ENCODE data around the gene CALM1. TPM values are rescaled to one million over a fixed set of nuclear protein-coding genes. Genes with fewer than 3 reads are reported as not detected.

Gene CALM1
- total and polyA plus RNA-seq, 10 of the 15 experiments (the other 5 are each of a cell fraction or from before 2014, with no cell fraction given), result 110 to 729 (median 261) TPM

DNA sequence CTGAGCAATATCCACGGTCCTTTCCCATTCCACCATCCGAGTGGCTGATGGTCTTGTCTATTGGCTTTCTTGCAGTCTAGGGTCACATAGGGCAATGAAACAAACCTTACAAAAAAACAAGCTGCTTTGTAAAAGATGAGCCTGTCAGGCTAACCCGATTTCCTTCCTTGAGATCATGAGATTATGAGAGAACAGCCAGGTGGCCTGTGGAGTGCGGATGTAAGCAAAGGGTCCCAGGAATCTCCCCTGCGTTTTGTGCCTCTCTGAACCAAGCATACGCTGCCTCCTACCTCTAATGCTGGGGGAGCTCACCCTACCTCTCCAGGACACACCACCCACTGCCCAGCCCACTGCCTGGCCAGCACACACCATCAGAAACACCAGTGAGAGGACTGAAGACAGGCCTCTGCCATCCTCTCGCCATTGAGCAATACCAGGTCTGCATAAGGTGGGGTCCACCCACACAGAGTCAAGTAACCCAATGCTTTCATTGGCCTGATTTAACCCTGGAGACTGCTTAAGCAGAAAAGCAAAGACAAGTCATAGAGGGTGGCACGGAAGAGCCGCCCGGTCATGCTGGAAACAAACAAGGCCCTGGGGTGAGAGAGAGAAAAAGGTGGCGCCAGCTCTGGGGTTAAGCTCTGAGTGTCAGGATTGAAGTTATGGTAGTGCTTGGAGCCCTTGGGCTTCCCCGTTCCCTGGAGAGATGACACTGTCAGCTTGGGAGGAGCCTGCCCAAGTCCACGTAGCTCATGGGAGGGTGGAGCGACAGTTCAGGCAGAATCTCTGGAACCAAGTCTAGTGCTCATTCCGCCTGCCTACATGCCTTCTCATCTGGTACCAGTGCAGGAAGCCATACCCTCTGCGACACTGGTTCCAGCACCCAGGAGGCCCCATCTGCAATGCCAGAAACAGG is 46.6 kb downstream of the CALM1 start:
- 29% methylated on average over 16 of the region's 16 CpGs for WGBS (ENCODE audit: insufficient coverage, insufficient replicate concordance, low lambda C conversion rate, missing lambda C conversion rate)
- ChIA-PET POLR2A (no interaction called here), RAD21 (ENCODE audit: unreplicated experiment) (no interaction called here), CTCF (no interaction called here), SMC1A (ENCODE audit: uncharacterized antibody, unreplicated experiment) (interaction anchor here (1.0 kb wide), 1 partner anchor 27 kb away, joined by 3 read pairs; no protein-coding TSS in a partner anchor)
- no peaks in the 10 kb centered on the region; a peak in 1 of 4 replicates for H3K36me3 ChIP-seq (ENCODE audit: control insufficient read depth in 2 of 2, insufficient read depth in 2 of 2, low read length in 1 of 2)
- DNase-seq (ENCODE audit: low read depth, low spot score) (no peak), FAIRE-seq (no peak), ATAC-seq (no peak)
- H4K20me1 ChIP-seq (ENCODE audit: control insufficient read depth, insufficient read depth), result no peaks in the 10 kb centered on the region
- H3K4me3 ChIP-seq, result no peak overlapping the region
- BruUV-seq (replicated peaks), result no TSS peak
- no peaks in the 10 kb centered on the region for H3K4me1 ChIP-seq (ENCODE audit: control insufficient read depth, insufficient read depth, low read length)
- H2AFZ ChIP-seq (ENCODE audit: control insufficient read depth, low read depth, low read length), result no peak overlapping the region
- no peaks in the 10 kb centered on the region for H3K9me3 ChIP-seq (replicated peaks; ENCODE audit: control insufficient read depth, insufficient read depth, low read length)
- no peak overlapping the region for H3K27ac ChIP-seq (ENCODE audit: control insufficient read depth, insufficient read depth)
- in situ Hi-C loops (cut with MboI), result no loop called here
- H3K79me2 ChIP-seq (ENCODE audit: control insufficient read depth, insufficient read depth, low read length), result no peaks in the 10 kb centered on the region
- H3K9ac ChIP-seq (ENCODE audit: control insufficient read depth, insufficient read depth, low read length), result no peak overlapping the region
- intact Hi-C loops (cut with micrococcal nuclease; ENCODE audit: unreplicated experiment), result no loop called here
- no peak overlapping the region for H3K4me2 ChIP-seq (ENCODE audit: control insufficient read depth, insufficient read depth)
- TF ChIP-seq HDGF (IDR thresholded peaks at IDR 0.05) (no peak), ZSCAN29 (IDR thresholded peaks at IDR 0.05) (no peak), NR2C2 (IDR thresholded peaks at IDR 0.05; ENCODE audit: borderline replicate concordance, control insufficient read depth, insufficient read length, low read depth) (no peak), BCL11A (IDR thresholded peaks at IDR 0.05; ENCODE audit: low read depth, low read length) (no peak)
- TF ChIP-seq, protein P1, sequence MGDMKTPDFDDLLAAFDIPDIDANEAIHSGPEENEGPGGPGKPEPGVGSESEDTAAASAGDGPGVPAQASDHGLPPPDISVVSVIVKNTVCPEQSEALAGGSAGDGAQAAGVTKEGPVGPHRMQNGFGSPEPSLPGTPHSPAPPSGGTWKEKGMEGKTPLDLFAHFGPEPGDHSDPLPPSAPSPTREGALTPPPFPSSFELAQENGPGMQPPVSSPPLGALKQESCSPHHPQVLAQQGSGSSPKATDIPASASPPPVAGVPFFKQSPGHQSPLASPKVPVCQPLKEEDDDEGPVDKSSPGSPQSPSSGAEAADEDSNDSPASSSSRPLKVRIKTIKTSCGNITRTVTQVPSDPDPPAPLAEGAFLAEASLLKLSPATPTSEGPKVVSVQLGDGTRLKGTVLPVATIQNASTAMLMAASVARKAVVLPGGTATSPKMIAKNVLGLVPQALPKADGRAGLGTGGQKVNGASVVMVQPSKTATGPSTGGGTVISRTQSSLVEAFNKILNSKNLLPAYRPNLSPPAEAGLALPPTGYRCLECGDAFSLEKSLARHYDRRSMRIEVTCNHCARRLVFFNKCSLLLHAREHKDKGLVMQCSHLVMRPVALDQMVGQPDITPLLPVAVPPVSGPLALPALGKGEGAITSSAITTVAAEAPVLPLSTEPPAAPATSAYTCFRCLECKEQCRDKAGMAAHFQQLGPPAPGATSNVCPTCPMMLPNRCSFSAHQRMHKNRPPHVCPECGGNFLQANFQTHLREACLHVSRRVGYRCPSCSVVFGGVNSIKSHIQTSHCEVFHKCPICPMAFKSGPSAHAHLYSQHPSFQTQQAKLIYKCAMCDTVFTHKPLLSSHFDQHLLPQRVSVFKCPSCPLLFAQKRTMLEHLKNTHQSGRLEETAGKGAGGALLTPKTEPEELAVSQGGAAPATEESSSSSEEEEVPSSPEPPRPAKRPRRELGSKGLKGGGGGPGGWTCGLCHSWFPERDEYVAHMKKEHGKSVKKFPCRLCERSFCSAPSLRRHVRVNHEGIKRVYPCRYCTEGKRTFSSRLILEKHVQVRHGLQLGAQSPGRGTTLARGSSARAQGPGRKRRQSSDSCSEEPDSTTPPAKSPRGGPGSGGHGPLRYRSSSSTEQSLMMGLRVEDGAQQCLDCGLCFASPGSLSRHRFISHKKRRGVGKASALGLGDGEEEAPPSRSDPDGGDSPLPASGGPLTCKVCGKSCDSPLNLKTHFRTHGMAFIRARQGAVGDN (IDR thresholded peaks at IDR 0.05), result no peak
- TF ChIP-seq, protein P2, sequence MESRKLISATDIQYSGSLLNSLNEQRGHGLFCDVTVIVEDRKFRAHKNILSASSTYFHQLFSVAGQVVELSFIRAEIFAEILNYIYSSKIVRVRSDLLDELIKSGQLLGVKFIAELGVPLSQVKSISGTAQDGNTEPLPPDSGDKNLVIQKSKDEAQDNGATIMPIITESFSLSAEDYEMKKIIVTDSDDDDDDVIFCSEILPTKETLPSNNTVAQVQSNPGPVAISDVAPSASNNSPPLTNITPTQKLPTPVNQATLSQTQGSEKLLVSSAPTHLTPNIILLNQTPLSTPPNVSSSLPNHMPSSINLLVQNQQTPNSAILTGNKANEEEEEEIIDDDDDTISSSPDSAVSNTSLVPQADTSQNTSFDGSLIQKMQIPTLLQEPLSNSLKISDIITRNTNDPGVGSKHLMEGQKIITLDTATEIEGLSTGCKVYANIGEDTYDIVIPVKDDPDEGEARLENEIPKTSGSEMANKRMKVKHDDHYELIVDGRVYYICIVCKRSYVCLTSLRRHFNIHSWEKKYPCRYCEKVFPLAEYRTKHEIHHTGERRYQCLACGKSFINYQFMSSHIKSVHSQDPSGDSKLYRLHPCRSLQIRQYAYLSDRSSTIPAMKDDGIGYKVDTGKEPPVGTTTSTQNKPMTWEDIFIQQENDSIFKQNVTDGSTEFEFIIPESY (IDR thresholded peaks at IDR 0.05), result no peak
- TF ChIP-seq, protein P3, sequence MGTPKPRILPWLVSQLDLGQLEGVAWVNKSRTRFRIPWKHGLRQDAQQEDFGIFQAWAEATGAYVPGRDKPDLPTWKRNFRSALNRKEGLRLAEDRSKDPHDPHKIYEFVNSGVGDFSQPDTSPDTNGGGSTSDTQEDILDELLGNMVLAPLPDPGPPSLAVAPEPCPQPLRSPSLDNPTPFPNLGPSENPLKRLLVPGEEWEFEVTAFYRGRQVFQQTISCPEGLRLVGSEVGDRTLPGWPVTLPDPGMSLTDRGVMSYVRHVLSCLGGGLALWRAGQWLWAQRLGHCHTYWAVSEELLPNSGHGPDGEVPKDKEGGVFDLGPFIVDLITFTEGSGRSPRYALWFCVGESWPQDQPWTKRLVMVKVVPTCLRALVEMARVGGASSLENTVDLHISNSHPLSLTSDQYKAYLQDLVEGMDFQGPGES (IDR thresholded peaks at IDR 0.05), result no peak
- no peaks in the 10 kb centered on the region for H3K27me3 ChIP-seq (replicated peaks in 1 of 2; ENCODE audit: control insufficient read depth in 2 of 2, insufficient read depth in 2 of 2, low read length in 1 of 2)

All from GM12878 (cell line).